Dendritic cell treated with granulocyte-macrophage colony-stimulating factor and Interleukin-4, amounts not matched to agents 40 ng/mL and 50 ng/mL, for 4 days (primary cell): ENCODE measurements around the gene LSS.

Source experiments
- H3K27ac Mint-ChIP-seq: one replicate; pipeline ENCODE4 v1.8.0; 2022; ENCODE audit warnings: mild to moderate bottlenecking, mixed read lengths
- H3K27me3 Mint-ChIP-seq: one replicate; pipeline ENCODE4 v1.8.0; 2022; ENCODE audit warnings: mild to moderate bottlenecking, mixed read lengths
- H3K36me3 Mint-ChIP-seq: one replicate; pipeline ENCODE4 v1.8.0; 2022; ENCODE audit warnings: low read depth, mixed read lengths
- H3K4me1 Mint-ChIP-seq: one replicate; pipeline ENCODE4 v1.8.0; 2022; ENCODE audit warnings: low read depth, mixed read lengths
- H3K4me3 Mint-ChIP-seq: one replicate; pipeline ENCODE4 v1.8.0; 2022; ENCODE audit warnings: mild to moderate bottlenecking, moderate library complexity, mixed read lengths
- H3K9me3 Mint-ChIP-seq: one replicate; pipeline ENCODE4 v1.8.0; 2022; ENCODE audit warnings: mixed read lengths
- intact Hi-C: fragments of 100-400 bp; cut with micrococcal nuclease; formaldehyde crosslinking; loops from one replicate; pipeline ENCODE4 v1.15.0; 2022

The LSS gene

GRCh38 chr21:46228345-46229051 is at the start of gene LSS:
TSS of gene LSS (minus strand) at chr21:46228774. CDS start at chr21:46228745, 29 bp downstream.
- Mint-ChIP-seq H3K27me3 (peaks cover 2% of the 10 kb centered on the region), H3K27ac (peak within 1 kb of the TSS; percentile 83), H3K9me3 (no peaks in the 10 kb centered on the region), H3K36me3 (peaks cover 53% of the 10 kb centered on the region), H3K4me3 (peak within 1 kb of the TSS; percentile 85), H3K4me1 (peaks cover 52% of the 10 kb centered on the region)
- intact Hi-C loops = loop anchor here (1.0 to 2.0 kb wide), 3 partner anchors 44 to 96 kb away; partner anchors contain the start of genes PCNT, SPATC1L and YBEY

GRCh38 chr21:46274797-46275390 is 46.3 kb upstream of the LSS start:
- intact Hi-C loops = no loop called here
- no peaks in the 10 kb centered on the region for H3K9me3 Mint-ChIP-seq
- H3K4me1 Mint-ChIP-seq = no peaks in the 10 kb centered on the region
- H3K27ac Mint-ChIP-seq = no peak overlapping the region
- H3K36me3 Mint-ChIP-seq = peaks cover 100% of the 10 kb centered on the region
- H3K27me3 Mint-ChIP-seq = no peaks in the 10 kb centered on the region
- H3K4me3 Mint-ChIP-seq = no peak overlapping the region

DNA sequence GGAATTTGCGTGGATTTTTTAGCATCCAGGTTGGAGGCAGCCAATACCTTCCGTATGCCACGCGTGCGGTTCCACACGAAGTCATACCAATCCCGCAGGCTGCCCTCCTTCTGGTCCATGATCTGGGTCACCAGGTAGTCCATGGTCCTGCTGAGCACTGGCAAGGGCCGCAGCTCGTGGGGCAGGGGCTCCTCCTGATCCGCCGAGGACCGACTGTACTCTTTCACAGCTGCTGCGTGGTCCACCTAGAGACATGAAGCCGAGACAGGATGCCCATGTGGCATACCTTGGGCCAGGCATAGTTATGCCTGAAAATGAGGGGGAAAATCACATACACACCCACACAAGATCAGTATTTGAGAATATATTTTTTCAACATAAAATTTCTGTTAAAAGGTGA is 44.8 kb upstream of the LSS start:
- intact Hi-C loops = no loop called here
- Mint-ChIP-seq H3K27me3 (no peaks in the 10 kb centered on the region), H3K27ac (no peak overlapping the region), H3K4me3 (no peak overlapping the region), H3K9me3 (no peaks in the 10 kb centered on the region), H3K36me3 (peaks cover 99% of the 10 kb centered on the region), H3K4me1 (no peaks in the 10 kb centered on the region)

DNA sequence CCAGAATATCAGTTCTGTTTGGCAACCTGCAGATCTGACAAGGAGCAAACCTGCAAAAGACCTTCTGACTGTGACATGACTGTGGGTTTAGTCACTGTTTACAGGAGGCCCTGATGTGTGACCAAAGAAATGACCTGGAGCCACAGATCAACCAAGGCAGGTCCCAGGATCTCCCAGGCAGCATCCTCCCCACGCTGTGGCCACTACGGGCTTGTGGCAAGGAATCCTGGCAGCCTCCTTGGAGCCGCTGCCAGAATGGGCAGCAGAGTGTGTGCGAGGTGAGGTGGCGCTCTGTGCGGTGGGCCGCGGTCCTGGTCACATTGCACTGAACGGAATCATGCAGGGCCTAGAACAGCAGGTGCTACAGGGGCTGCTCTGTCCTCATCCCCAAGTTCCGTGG is 40.9 kb upstream of the LSS start:
- no peaks in the 10 kb centered on the region for H3K9me3 Mint-ChIP-seq
- H3K36me3 Mint-ChIP-seq = peaks cover 99% of the 10 kb centered on the region
- H3K27ac Mint-ChIP-seq = no peak overlapping the region
- no peaks in the 10 kb centered on the region for H3K27me3 Mint-ChIP-seq
- no peaks in the 10 kb centered on the region for H3K4me1 Mint-ChIP-seq
- H3K4me3 Mint-ChIP-seq = no peak overlapping the region
- intact Hi-C loops = no loop called here

- Mint-ChIP-seq H3K9me3 (no peaks in the 10 kb centered on the region), H3K36me3 (peaks cover 99% of the 10 kb centered on the region), H3K4me1 (no peaks in the 10 kb centered on the region), H3K27ac (no peak overlapping the region), H3K4me3 (no peak overlapping the region), H3K27me3 (no peaks in the 10 kb centered on the region)
- intact Hi-C loops = no loop called here
Observed at GRCh38 chr21:46268371-46268770, 39.8 kb upstream of the LSS start.

GRCh38 chr21:46266946-46267345 is 38.4 kb upstream of the LSS start:
- intact Hi-C loops = no loop called here
- Mint-ChIP-seq H3K36me3 (peaks cover 99% of the 10 kb centered on the region), H3K4me1 (no peaks in the 10 kb centered on the region), H3K9me3 (no peaks in the 10 kb centered on the region), H3K4me3 (no peak overlapping the region), H3K27me3 (no peaks in the 10 kb centered on the region), H3K27ac (no peak overlapping the region)

- intact Hi-C loops = no loop called here
- Mint-ChIP-seq H3K9me3 (no peaks in the 10 kb centered on the region), H3K4me1 (no peaks in the 10 kb centered on the region), H3K27ac (no peak overlapping the region), H3K27me3 (no peaks in the 10 kb centered on the region), H3K4me3 (no peak overlapping the region), H3K36me3 (peaks cover 99% of the 10 kb centered on the region)
Observed at GRCh38 chr21:46265736-46266525, 37.4 kb upstream of the LSS start.

DNA sequence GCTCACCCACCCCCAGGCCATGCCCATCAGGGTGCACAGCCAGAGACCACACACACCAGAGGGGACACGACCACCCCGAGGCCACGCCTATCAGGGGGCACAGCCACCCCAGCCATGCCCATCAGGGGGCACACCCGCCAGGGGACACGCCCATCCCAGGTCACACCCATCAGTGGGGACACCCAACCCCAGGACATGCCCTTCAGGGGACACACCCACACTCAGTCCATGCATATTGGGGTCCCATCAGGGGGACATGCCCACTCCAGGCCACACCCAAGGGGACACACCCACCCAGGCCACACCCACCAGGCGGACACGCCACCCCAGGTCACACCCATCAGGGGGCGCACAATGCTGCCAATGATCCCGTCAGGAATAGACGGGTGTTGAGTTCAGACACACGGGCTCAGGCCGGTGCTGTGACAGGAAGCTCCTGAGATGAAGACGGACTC is 36.1 kb upstream of the LSS start:
- Mint-ChIP-seq H3K27me3 (no peaks in the 10 kb centered on the region), H3K36me3 (peaks cover 99% of the 10 kb centered on the region), H3K4me1 (no peaks in the 10 kb centered on the region), H3K27ac (no peak overlapping the region), H3K9me3 (no peaks in the 10 kb centered on the region), H3K4me3 (no peak overlapping the region)
- intact Hi-C loops = no loop called here

DNA sequence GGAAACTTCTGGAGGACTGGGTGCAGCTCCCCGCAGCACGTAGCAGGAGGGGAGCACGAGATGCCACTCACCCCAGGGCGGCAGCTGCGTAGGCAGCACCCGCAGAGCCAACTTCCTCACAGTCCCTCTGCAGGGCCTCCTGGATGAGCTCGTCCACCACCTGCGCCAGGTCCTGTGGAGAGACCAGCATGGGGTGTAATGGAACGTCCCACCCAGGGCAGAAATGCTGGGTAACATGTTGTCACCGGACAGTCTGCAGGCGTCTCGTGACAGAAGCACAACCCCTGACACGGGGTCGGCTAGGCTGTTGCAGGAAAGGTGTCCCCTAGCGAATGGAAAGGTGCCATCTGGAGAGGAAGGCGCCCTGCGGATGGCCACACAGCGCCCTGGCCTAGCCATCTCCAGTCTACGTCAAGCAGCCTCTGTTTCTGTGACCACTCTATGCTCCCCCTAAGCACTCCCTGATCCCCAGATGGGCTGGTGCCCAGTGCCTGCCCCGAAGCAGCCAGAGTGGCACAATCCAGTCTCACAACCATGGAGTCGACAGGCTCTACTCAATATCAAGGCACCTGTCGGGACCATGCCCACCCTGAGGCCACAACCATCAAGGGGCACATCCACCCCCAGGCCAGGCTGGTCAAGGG is 35.6 kb upstream of the LSS start:
- no peak overlapping the region for H3K4me3 Mint-ChIP-seq
- no peaks in the 10 kb centered on the region for H3K9me3 Mint-ChIP-seq
- H3K27ac Mint-ChIP-seq = no peak overlapping the region
- H3K27me3 Mint-ChIP-seq = no peaks in the 10 kb centered on the region
- peaks cover 99% of the 10 kb centered on the region for H3K36me3 Mint-ChIP-seq
- no peaks in the 10 kb centered on the region for H3K4me1 Mint-ChIP-seq
- intact Hi-C loops = no loop called here

- Mint-ChIP-seq H3K27me3 (no peaks in the 10 kb centered on the region), H3K4me1 (peaks cover 10% of the 10 kb centered on the region), H3K9me3 (no peaks in the 10 kb centered on the region), H3K36me3 (peaks cover 100% of the 10 kb centered on the region), H3K4me3 (no peak overlapping the region), H3K27ac (no peak overlapping the region)
- intact Hi-C loops = no loop called here
Observed at GRCh38 chr21:46256501-46256994, 28.0 kb upstream of the LSS start.

DNA sequence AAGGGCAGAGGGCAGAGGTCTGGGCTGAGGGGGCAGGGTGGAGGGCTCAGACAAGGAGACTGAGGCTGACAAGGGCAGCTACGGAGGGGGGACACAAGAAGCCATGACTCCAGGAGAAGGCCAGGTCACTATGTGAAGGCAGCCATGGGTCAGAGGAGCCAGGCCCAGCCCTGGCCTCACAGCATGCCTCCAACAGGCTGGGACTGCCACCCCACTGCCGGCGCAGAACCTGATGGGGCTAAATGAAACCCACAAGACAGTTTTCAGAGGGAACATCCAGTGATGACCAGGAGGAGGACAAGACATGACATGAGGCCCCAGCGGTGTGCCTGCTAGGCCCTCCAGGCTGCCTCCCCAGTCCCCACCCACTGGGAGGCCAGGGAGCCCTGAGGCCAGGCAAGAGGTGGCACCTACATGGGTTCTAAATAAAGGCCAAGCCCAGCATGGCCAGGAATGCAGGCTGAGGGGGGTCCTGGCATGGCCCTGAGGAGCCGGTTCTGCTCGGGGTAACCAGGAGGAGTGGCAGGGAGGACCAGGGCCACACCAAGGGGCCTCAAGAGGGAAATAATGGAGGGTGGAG is 27.3 kb upstream of the LSS start:
- H3K27ac Mint-ChIP-seq = no peak overlapping the region
- peaks cover 10% of the 10 kb centered on the region for H3K4me1 Mint-ChIP-seq
- no peaks in the 10 kb centered on the region for H3K27me3 Mint-ChIP-seq
- H3K4me3 Mint-ChIP-seq = no peak overlapping the region
- H3K9me3 Mint-ChIP-seq = no peaks in the 10 kb centered on the region
- intact Hi-C loops = no loop called here
- H3K36me3 Mint-ChIP-seq = peaks cover 100% of the 10 kb centered on the region

DNA sequence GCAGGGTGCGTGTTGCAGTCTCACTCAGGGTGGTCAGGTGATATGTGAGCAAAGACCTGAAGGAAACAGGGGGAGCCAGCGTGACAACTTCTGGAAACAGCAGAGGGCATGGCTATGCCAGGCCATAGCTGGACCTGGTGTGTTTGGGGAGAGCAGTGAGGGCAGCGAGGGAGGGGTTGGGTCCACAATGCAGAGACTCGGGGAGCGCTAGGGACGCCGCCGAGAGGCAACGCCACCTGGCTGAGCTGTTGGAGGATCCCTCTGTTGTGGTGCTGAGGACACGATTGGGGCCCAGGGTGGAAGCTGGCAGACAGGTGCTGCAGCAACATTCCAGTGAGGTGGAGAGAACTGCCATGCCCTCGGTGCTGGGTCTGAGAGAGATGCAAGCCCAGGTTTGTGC is 26.6 kb upstream of the LSS start:
- no peaks in the 10 kb centered on the region for H3K9me3 Mint-ChIP-seq
- intact Hi-C loops = no loop called here
- H3K27ac Mint-ChIP-seq = peak overlapping the region; percentile 11
- no peaks in the 10 kb centered on the region for H3K27me3 Mint-ChIP-seq
- no peak overlapping the region for H3K4me3 Mint-ChIP-seq
- H3K36me3 Mint-ChIP-seq = peaks cover 100% of the 10 kb centered on the region
- H3K4me1 Mint-ChIP-seq = peaks cover 10% of the 10 kb centered on the region

GRCh38 chr21:46254208-46254975 is 25.8 kb upstream of the LSS start:
- peaks cover 10% of the 10 kb centered on the region for H3K4me1 Mint-ChIP-seq
- H3K27ac Mint-ChIP-seq = peak overlapping the region; percentile 11
- H3K9me3 Mint-ChIP-seq = no peaks in the 10 kb centered on the region
- peaks cover 100% of the 10 kb centered on the region for H3K36me3 Mint-ChIP-seq
- no peaks in the 10 kb centered on the region for H3K27me3 Mint-ChIP-seq
- H3K4me3 Mint-ChIP-seq = no peak overlapping the region
- intact Hi-C loops = no loop called here
